Naive thymus-derived CD4-positive, alpha-beta T cell (primary cell): Measurements from ENCODE around the gene ZNF423. TPM values are rescaled to one million over a fixed set of nuclear protein-coding genes. Genes with fewer than 3 reads are reported as not detected.

Experiments used
- ATAC-seq: fragments of 150-1000 bp; cut with Tn5 transposase; 2 replicates; pipeline ENCODE4 v1.10.0; 2021; ENCODE audit warnings: mild to moderate bottlenecking, moderate library complexity
- CTCF ChIA-PET: fragments of 350-600 bp; sonication (Branson Sonifier 250); formaldehyde crosslinking; loops from one replicate; lab custom pipeline; 2021; ENCODE audit warnings: antibody characterized with exemption; lab: Charles Lee
- POLR2A ChIA-PET: fragments of 350-600 bp; sonication (Branson Sonifier 250); formaldehyde crosslinking; loops from one replicate; lab custom pipeline; 2021; ENCODE audit warnings: antibody characterized with exemption, inconsistent platforms; lab: Charles Lee
- DNase-seq, 9 donors: peaks; one replicate each; pipeline versions ENCODE4 v3.0.0 to v3.0.0-alpha.2; 2020 to 2022; ENCODE audit warnings: mixed read lengths in 1 of 9
- H3K27ac ChIP-seq: one replicate; pipeline ENCODE4 v1.7.0; 2013; ENCODE audit warnings: mild to moderate bottlenecking, low read depth, low read length, moderate library complexity
- H3K27me3 ChIP-seq, 2 donors: one replicate each; pipeline ENCODE4 v1.7.0; 2013; ENCODE audit warnings: low read length in 2 of 2, mild to moderate bottlenecking in 2 of 2, moderate library complexity in 2 of 2; ENCODE audit not compliant: control insufficient read depth in 2 of 2, insufficient read depth in 2 of 2
- H3K36me3 ChIP-seq, 3 experiments: 1 replicate in 2 of 3; 2 replicates in 1 of 3; pipeline ENCODE4 v1.7.0; 2013; ENCODE audit warnings: low read length in 3 of 3, mild to moderate bottlenecking in 3 of 3, moderate library complexity in 1 of 3; ENCODE audit not compliant: insufficient read depth in 3 of 3, control insufficient read depth in 2 of 3
- H3K4me1 ChIP-seq, 2 donors: one replicate each; pipeline ENCODE4 v1.7.0; 2013; ENCODE audit warnings: low read length in 2 of 2, mild to moderate bottlenecking in 2 of 2, moderate library complexity in 1 of 2; ENCODE audit not compliant: control insufficient read depth in 2 of 2, insufficient read depth in 2 of 2
- H3K4me3 ChIP-seq: 2 replicates; pipeline ENCODE4 v1.7.0; 2013; ENCODE audit warnings: mild to moderate bottlenecking, low read length
- H3K9me3 ChIP-seq, 3 experiments: 1 replicate in 2 of 3; 2 replicates in 1 of 3; pipeline ENCODE4 v1.7.0; 2013; ENCODE audit warnings: low read length in 3 of 3; ENCODE audit not compliant: control insufficient read depth in 2 of 3
- H3K27ac Mint-ChIP-seq, 9 donors: one replicate each; pipeline ENCODE4 v1.8.0; 2020 to 2022; ENCODE audit warnings: mixed read lengths in 9 of 9, mild to moderate bottlenecking in 8 of 9, moderate library complexity in 5 of 9, inconsistent platforms in 2 of 9
- H3K27me3 Mint-ChIP-seq, 5 donors: one replicate each; pipeline ENCODE4 v1.8.0; 2021 to 2022; ENCODE audit warnings: mixed read lengths in 5 of 5, mild to moderate bottlenecking in 1 of 5
- H3K36me3 Mint-ChIP-seq, 5 donors: one replicate each; pipeline ENCODE4 v1.8.0; 2020 to 2022; ENCODE audit warnings: mixed read lengths in 5 of 5, mild to moderate bottlenecking in 3 of 5, inconsistent platforms in 1 of 5
- H3K4me1 Mint-ChIP-seq, 7 donors: one replicate each; pipeline ENCODE4 v1.8.0; 2020 to 2022; ENCODE audit warnings: mixed read lengths in 7 of 7, mild to moderate bottlenecking in 3 of 7, inconsistent platforms in 1 of 7
- H3K4me3 Mint-ChIP-seq, 10 donors: one replicate each; pipeline ENCODE4 v1.8.0; 2020 to 2022; ENCODE audit warnings: mild to moderate bottlenecking in 10 of 10, mixed read lengths in 10 of 10, moderate library complexity in 6 of 10, inconsistent platforms in 2 of 10
- H3K9me3 Mint-ChIP-seq, 11 donors: one replicate each; pipeline ENCODE4 v1.8.0; 2020 to 2022; ENCODE audit warnings: mixed read lengths in 11 of 11, mild to moderate bottlenecking in 4 of 11, inconsistent platforms in 1 of 11, moderate library complexity in 1 of 11
- intact Hi-C, 2 donors: fragments of 100-400 bp; cut with micrococcal nuclease; formaldehyde crosslinking; loops; one replicate each; pipeline ENCODE4 v1.15.1; 2023
- polyA plus RNA-seq, 2 donors: library from polyadenylated mRNA; unstranded; fragments of 300-500 nt; fragmentation: Illumina TruSeq; gene quantifications; one replicate each; pipeline ENCODE4 v1.2.3, GENCODE V29; 2021
- total RNA-seq, 6 experiments: library from RNA in 5 of 6; stranded (reverse) in 5 of 6; gene quantifications; 1 replicate in 5 of 6; 2 replicates in 1 of 6; pipeline ENCODE4 v1.2.3 and lab custom pipeline; 2021 to 2026

The ZNF423 gene
- total and polyA plus RNA-seq, 7 experiments from 2014 or later: not detected

DNA sequence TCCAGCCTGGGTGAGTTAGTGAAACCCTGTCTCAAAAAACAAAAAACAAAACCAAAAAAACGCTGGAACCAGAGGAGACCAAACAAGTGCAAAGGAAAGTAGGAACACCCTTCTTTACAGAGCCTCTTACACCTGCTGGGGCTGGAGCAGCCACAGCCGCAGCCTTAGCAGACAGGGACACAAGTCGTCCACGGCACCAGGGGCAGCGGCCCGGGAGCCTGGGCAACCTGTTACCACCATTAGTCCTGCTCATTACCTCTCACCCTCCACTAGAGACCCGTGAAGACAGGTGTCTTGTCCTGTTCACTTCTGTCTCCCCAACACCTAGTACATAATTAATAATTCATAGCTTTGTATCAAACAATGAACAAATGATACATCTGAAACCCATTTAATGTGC lies 398.7 kb downstream of the ZNF423 start:
- Mint-ChIP-seq H3K4me1 (peaks cover 1 to 39% (median 36%) of the 10 kb centered on the region in 7 donors), H3K4me3 (no peak overlapping the region), H3K27ac (no peak overlapping the region), H3K36me3 (peaks cover 0 to 1% (median 0%) of the 10 kb centered on the region in 5 donors), H3K9me3 (no peaks in the 10 kb centered on the region), H3K27me3 (peaks cover 0 to 3% (median 0%) of the 10 kb centered on the region in 5 donors)
- H3K4me3 ChIP-seq: no peak overlapping the region
- no peak overlapping the region for H3K27ac ChIP-seq
- H3K27me3 ChIP-seq: no peaks in the 10 kb centered on the region
- CTCF ChIA-PET: no interaction called here
- no peaks in the 10 kb centered on the region for H3K36me3 ChIP-seq
- DNase-seq (peak in 1 of 9 donors; percentile 6), ATAC-seq (no peak)
- peaks cover under 1 to 9% of the 10 kb centered on the region in 2 donors for H3K4me1 ChIP-seq
- POLR2A ChIA-PET: no interaction called here
- intact Hi-C loops: no loop called here
- no peaks in the 10 kb centered on the region for H3K9me3 ChIP-seq

DNA sequence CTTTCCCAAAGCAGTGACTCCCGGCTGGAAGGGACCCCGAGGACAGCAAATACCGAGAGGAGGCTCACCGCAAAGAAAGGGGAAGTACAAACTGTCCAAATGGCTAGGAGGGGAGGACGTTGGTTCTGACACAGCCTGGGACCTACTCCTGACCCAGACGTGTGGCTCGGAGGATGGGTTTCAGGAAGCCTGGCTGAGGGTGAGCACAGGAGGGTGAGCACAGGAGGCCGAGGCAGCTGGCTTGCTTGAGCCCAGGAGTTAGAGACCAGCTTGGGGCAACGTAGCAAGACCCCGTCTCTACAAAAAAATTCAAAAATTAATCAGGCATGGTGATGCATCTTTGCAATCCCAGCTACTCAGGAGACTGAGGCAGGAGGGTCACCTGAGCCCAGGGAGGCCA lies 399.1 kb downstream of the ZNF423 start:
- Histone ChIP-seq H3K4me1 (peaks cover 0 to 5% of the 10 kb centered on the region in 2 donors), H3K27ac (no peak overlapping the region), H3K27me3 (no peaks in the 10 kb centered on the region), H3K9me3 (no peaks in the 10 kb centered on the region), H3K4me3 (no peak overlapping the region), H3K36me3 (no peaks in the 10 kb centered on the region)
- Mint-ChIP-seq H3K27me3 (peaks cover 0 to 3% (median 0%) of the 10 kb centered on the region in 5 donors), H3K9me3 (no peaks in the 10 kb centered on the region), H3K27ac (no peak overlapping the region), H3K4me1 (peaks cover under 1 to 35% (median 32%) of the 10 kb centered on the region in 7 donors), H3K36me3 (no peaks in the 10 kb centered on the region), H3K4me3 (no peak overlapping the region)
- no peak for DNase-seq
- intact Hi-C loops: no loop called here
- ATAC-seq: no peak
- CTCF ChIA-PET: no interaction called here
- POLR2A ChIA-PET: no interaction called here

DNA sequence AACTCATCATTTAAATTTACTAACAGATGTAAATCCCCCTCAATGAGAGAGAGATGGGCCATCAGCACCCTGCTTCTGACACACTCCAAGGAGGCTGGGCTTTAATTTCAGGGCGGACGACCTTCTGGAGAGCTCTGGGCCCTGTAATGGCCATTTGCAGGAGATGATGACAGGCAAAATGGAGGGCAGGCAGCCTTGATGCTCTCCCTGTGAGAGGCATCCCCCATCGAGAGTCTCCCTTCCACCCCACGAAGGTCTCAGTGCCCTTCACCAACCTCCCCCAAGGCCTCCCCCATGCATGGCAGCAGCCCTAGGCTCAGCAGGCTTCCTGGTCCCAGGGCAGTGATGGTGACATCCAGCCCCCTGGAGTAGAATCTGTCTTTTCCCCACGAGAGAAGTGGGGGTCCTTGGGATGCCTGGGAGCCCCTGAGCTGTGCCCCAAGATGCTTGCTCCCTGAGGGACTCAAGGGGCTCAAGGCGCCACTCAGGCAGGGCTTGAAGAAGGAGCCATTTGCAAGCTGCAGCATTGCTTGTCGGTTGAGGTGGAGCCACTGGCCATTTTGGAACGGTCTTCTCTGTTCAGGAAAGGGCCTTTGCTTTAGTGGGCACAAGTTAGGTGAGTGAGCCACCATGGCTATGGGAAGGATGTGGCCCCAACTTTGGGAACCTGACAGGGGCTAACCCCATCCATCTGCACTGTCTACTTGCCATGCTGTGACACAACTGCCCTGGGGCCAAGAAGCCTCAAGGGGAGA lies 399.7 kb downstream of the ZNF423 start:
- ChIA-PET CTCF (no interaction called here), POLR2A (no interaction called here)
- Histone ChIP-seq H3K27ac (no peak overlapping the region), H3K4me1 (no peaks in the 10 kb centered on the region), H3K9me3 (no peaks in the 10 kb centered on the region), H3K4me3 (no peak overlapping the region), H3K27me3 (no peaks in the 10 kb centered on the region), H3K36me3 (no peaks in the 10 kb centered on the region)
- Mint-ChIP-seq H3K9me3 (no peaks in the 10 kb centered on the region), H3K27ac (no peak overlapping the region), H3K36me3 (no peaks in the 10 kb centered on the region), H3K4me3 (no peak overlapping the region), H3K27me3 (peaks cover 0 to 7% (median 0%) of the 10 kb centered on the region in 5 donors), H3K4me1 (peaks cover 0 to 41% (median 28%) of the 10 kb centered on the region in 7 donors)
- no peak for ATAC-seq
- intact Hi-C loops: no loop called here
- peak in 1 of 9 donors; percentile 10 for DNase-seq

DNA sequence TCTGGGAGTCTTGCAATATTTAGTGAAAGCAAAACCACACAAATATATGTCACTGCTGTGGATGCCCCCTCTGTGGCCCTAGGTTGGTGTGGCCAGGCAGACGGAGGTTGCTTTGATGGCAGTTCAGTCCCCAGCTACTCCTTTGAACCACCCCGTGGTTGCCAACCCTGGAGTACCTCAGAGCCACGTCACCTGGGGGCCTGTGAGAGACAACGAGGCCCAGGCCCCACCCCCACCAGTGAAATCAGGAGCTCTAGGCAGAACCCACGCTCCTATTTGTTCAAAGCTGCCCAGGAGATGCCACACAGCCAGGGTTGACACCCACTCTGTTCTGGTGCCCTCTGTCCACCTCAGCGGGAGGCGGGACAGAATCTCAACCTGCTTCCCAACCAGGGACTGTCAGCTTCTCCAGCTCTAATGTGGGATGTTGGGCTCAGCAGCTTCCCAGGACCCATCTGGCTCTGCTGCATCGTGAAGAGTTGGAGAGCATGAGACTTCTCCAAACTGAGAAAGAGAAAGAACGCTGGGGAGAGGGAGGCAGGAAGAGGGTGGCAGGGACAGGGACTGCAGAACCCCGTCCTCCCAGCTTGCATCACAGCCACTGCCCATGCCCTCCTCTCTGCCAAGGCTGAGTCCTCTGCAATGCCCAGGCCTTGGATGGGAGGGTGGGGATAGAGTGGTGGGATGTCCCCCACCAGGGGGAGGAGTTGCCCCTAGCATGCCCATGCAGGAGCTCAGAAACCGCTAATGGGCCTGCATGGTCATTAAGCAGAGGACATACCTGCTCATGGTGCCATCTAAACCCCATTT lies 400.5 kb downstream of the ZNF423 start:
- Mint-ChIP-seq H3K36me3 (no peaks in the 10 kb centered on the region), H3K4me1 (peaks cover 0 to 37% (median 20%) of the 10 kb centered on the region in 7 donors), H3K27me3 (peaks cover 0 to 8% (median 0%) of the 10 kb centered on the region in 5 donors), H3K27ac (no peak overlapping the region), H3K9me3 (no peaks in the 10 kb centered on the region), H3K4me3 (no peak overlapping the region)
- no peak overlapping the region for H3K27ac ChIP-seq
- POLR2A ChIA-PET: no interaction called here
- H3K4me1 ChIP-seq: no peaks in the 10 kb centered on the region
- no peak for ATAC-seq
- no peaks in the 10 kb centered on the region for H3K27me3 ChIP-seq
- no peaks in the 10 kb centered on the region for H3K9me3 ChIP-seq
- CTCF ChIA-PET: no interaction called here
- peak in 1 of 9 donors; percentile 18 for DNase-seq
- H3K36me3 ChIP-seq: no peaks in the 10 kb centered on the region
- intact Hi-C loops: no loop called here
- no peak overlapping the region for H3K4me3 ChIP-seq

DNA sequence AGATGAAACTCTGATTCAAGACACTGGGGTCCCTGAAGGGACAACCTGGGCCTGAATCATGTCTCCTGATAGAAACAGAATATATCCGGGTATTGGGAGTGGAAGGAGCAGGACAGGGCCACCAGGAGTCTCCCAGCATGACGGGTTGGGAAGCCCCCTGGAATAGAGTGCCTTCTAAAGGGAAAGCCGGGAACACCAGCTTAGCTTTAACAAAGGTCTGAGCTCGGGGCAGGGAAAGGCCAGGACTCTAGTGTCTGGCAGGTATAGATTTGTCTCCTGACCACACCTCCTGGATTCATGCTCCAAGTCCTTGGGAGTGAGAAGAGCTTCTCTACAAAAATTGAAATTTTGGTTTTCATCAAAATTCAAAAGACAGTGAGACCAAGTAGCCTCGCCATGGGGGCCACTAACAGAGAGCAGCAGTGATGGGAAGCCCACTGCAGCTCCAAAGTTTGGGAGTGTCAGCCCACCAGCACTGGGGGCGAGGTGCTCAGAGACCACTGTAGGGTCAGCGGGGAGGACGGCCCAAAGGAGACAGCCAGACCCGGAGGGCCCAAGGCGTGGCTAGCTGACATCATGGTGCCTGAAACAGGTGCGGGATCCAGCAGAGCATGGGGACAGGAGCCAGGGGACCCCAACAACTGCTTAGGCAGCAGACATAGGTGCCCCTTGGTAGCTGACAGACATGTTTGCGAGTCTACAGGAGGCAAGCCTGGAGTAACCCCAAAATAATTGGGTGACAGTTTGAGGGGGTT lies 401.3 kb downstream of the ZNF423 start:
- no peak overlapping the region for H3K27ac ChIP-seq
- intact Hi-C loops: no loop called here
- no peaks in the 10 kb centered on the region for H3K27me3 ChIP-seq
- H3K9me3 ChIP-seq: no peaks in the 10 kb centered on the region
- Mint-ChIP-seq H3K4me3 (no peak overlapping the region), H3K4me1 (peaks cover 0 to 33% (median 13%) of the 10 kb centered on the region in 7 donors), H3K27me3 (peaks cover 0 to 9% (median 0%) of the 10 kb centered on the region in 5 donors), H3K27ac (peak overlapping the region in 1 of 9 donors; percentile 36), H3K36me3 (no peaks in the 10 kb centered on the region), H3K9me3 (no peaks in the 10 kb centered on the region)
- no peak for DNase-seq
- H3K4me3 ChIP-seq: no peak overlapping the region
- H3K36me3 ChIP-seq: no peaks in the 10 kb centered on the region
- no peaks in the 10 kb centered on the region for H3K4me1 ChIP-seq
- POLR2A ChIA-PET: no interaction called here
- ATAC-seq: no peak
- CTCF ChIA-PET: no interaction called here

DNA sequence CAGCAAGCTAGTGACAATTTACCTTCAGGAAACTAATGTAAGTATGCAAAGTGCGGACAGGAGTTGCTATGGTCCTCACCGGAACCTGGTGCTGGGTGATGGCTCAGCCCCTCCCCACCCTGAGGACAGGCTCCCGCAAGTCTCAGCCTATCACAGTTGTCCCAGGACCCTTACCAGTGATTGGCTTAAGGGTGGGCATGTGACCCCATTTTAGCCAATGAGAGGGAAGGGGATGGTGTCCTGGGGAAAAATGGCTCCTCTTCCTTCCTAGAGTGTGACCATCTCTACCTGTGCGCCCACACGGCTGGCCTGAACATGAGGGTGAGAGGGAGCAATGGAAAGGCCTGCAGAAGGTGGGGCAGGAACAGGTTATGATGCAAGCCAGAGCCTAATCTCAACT lies 401.9 kb downstream of the ZNF423 start:
- no peak overlapping the region for H3K27ac ChIP-seq
- intact Hi-C loops: no loop called here
- H3K36me3 ChIP-seq: no peaks in the 10 kb centered on the region
- no peak overlapping the region for H3K4me3 ChIP-seq
- no peaks in the 10 kb centered on the region for H3K27me3 ChIP-seq
- ATAC-seq (no peak), DNase-seq (no peak)
- ChIA-PET POLR2A (no interaction called here), CTCF (no interaction called here)
- Mint-ChIP-seq H3K4me1 (peaks cover 0 to 27% (median 9%) of the 10 kb centered on the region in 7 donors), H3K27me3 (peaks cover 0 to 9% (median 0%) of the 10 kb centered on the region in 5 donors), H3K4me3 (no peak overlapping the region), H3K36me3 (no peaks in the 10 kb centered on the region), H3K9me3 (no peaks in the 10 kb centered on the region), H3K27ac (peak overlapping the region in 1 of 9 donors; percentile 25)
- H3K4me1 ChIP-seq: no peaks in the 10 kb centered on the region
- H3K9me3 ChIP-seq: no peaks in the 10 kb centered on the region
